ENCODE data around the gene SHCBP1L.

DNA sequence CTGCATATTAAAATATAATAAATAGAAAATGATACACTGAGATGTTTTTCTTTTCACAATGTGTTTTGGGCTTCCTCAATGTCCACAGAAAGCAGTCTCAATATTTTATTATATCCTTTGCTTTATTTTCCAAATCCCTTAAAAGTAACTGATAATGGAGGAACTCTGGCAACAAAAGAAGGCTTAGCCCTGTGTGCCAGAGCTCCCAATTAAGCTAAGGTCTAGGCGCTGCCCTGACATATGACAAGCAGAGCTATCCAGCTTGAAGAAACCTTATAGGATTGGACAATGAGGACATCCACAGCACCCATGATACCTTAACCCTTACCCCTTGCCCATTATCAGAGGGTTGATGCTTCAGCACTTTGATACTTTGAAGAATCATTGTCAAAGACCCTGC is 12.9 kb upstream of the SHCBP1L start:
- TF ChIP-seq CTCF (conservative IDR thresholded peaks at IDR 0.05; ENCODE audit: low read length) (no peak), EZH2phosphoT487 (IDR thresholded peaks at IDR 0.05; ENCODE audit: borderline replicate concordance, low read depth, low read length) (no peak)
